HG03354 (cell line): ENCODE measurements around the gene CDC25C.
"Not testable (repeated sequence)": the region's sequence is repeated elsewhere in the genome, so short reads cannot be mapped to it uniquely, and the experiment has no call there.

Experiments
- ATAC-seq: cut with Tn5 transposase; IDR thresholded peaks from one replicate; pipeline ENCODE4 v1.9.1; 2021; ENCODE audit warnings: mild to moderate bottlenecking; ENCODE audit not compliant: unreplicated experiment, poor library complexity, severe bottlenecking

Gene CDC25C

DNA sequence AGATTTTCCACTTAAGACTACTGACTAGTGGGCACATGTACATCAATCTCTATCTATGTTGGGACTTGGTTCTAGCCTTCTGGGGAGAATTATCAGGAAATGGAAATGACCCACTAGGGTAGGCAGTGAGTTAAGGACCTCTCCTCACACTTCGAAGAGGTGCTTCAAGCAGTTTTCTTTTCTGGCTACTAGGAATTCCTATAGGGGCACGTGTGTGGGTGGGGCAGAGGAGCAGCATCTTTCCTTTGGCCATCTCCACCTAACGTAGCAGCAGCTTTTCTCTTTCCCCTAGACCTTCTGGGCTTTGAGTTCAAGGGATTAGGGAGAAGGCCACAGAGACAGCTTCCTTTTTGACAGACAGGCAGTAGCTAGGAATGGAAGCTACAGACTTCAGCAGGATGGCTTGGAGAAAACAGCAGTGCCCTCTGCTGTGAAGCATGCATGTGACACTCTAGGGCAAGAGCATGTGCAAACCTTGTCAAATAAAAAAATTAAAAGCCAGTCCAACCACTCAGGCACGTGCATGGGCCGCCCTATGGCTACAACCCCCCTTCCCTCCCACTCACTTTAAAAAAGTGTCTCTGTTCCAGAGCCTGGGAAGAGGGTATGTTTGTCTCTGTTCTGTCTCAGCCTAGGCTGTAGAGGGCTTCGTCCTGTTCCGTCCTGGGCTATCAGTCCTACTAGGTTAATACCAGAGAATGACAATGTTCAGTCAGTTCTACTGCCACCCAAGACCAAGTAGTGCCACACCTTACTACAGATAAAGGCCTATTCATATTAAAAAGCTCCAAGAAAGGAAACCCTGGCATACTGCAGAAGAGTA, 48.5 kb downstream of the CDC25C start:
- no peak for ATAC-seq

DNA sequence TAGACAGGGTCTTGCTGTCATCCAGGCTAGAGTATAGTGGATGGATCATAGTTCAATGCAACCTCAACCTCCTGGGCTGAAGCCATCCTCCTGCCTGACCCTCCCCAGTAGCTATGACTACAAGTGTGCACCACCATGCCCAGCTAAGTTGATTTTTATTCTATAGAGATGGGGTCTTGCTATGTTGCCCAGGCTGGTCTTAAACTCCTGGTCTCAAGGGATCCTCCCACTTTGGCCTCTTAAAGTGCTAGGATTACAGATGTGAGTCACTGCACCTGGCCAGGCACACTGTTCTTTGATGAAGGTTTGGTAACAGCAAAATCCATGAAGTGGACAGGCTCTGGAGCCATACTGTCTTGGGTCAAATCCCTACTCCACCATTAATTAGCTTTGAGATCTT, 50.7 kb downstream of the CDC25C start:
- ATAC-seq: no peak

DNA sequence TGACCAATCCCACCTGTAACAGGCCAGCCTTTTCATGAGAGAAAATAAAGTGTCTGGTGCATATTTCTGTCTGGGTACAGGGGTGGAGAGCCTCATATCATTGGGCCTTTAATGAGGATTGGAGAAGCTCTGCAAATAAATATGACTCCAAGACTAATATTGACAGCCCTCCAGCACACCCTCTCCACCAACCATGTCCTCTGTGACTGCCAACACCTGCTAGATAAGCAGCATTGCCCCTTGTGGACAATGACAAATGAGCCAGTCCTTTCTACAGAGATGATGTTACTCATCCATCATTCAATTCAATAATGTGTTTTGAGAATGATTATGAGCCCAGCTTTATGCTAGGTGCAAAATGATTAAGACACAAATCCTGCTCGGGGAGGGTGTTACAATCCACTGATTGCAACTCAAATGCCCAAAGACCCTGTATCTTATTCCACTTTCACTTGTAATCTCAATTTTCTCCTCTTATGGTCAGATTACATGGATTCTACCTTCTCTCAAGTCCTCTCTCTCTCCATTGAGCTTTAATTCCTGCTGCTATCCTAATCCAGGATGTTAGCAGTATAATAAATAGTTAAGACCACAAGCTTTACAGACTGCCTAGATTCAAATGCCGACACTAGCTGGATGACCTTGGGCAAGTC, 55.1 kb downstream of the CDC25C start:
- ATAC-seq: no peak

DNA sequence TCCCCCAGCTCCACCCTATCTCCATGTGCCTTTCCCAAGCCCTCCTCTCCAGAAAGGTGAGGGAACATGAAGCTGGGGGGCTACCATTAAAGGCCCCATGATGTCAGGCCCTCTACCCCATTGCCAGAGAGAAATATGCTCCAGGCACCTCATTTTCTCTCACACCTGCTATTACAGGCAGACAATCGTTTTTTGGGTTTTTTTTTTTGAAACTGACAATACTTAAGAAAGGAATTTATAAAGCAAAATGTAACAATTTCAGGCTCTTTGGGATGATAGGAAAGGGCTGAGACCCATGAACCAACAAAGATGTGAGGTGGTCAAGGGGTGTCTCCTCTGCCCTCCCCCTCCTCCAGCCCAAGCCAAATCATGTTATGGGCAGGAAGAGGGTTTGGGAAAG, 55.7 kb downstream of the CDC25C start:
- ATAC-seq: no peak

DNA sequence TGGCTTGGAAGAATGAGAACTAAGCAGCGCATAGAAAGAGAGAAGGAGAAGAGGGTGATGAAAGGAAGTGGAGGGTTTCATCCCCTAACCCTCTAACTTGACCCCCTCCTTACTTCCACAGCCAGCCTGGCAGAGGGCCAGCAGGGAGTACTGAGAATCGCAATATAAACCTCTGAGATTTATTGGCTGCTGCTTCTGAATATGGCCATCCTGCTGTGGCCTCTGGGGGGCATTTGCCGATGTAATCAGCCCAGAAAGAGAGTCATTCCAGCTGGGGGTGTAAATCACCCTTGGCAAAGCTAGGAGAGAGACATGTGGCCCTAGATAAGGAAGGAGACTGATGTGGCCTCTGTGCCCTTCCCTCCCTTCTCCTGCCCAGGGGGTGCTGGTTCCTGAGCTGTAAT, 56.2 kb downstream of the CDC25C start:
- ATAC-seq: no peak

DNA sequence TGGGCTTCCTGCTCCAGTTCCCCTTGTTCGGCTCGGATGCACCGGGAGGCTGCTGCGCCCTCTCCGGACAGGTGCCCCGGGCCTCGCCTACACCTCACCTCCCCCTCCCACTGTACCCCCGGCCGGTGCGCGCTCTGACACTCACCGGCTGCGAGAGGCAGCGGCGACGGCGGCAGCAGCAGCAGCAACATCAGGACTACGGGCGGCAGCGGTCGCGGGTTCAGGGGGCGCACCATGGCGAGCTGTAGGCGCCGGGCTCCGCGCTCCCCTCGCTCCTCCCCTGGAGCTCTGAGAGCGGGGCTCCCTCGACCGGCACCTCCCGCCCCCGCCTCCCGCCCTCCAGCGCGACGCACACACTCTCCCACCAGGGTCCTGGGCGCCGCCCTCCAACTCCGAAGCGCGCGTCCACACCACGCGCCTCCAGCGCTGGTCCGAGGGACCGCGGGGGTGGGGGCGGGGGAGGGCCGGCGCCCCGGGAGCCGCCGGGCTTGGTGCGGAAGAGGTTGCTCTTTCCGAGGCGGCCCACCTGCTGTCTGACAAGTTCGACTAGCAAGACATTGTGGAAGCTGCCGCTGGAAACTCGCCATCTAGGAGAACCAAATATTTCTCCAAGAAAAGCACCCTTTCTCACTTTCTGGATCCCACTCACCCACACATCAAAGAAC, 57.3 kb downstream of the CDC25C start, which contains the start of gene GFRA3:
Gene GFRA3, minus strand, starts transcription at position 433 of the 665 bp plus-strand sequence. Its CDS starts 197 bp downstream, at position 236.
- ATAC-seq: no peak

DNA sequence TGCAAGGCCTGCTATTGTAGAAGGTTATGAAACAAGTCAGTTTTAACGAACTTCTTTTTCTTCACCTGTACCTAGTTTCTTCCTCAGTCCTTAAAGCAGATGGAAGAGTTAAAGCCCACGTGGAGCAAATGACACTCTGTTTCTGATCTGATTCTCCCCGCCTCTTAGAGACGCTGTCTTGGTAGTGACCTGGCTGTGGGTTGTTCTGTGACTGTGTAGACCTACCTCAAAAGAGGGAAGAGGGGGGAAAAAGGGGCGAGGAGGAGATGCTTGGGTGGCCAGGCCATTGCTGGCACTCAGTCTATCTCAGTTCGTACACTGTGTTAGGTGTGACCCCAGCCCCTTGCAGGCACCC, 57.8 kb downstream of the CDC25C start:
- ATAC-seq: no peak

DNA sequence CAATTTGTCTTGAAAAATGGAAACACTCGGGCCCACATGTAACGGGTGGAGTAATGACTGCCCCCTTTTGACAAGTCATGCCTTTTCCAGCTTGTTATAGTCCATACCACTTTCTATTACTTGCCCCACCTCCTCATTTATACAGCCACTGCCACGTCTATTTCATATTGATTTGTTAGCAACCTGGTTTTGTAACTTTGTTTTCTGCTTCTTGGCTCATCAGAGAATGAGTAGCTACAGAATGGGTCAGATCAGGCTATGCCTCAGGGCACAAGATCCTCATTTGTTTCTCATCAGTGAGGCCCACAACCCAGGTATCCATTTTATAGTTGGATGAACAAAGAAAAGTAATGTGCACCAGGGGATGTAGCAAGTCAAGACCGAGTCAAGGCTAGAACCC, 58.9 kb downstream of the CDC25C start:
- no peak for ATAC-seq

DNA sequence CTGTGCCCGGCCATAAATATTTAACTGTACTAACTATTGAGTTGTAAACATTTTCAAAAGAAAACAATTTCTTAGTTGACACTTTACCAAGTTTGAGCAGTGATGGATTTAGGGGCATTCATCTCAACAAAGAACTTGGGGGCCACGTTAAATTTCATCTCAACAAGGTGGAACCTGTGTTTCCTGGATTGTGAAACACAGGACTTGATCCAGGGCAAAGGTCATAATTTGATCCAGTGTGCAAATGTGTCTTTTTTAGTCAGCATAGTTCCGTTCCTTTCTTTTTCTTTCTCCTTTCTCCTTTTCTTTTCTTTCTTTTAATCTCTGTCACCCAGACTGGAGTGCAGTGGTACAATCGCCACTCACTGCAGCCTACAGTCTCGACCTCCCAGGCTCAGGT, 60.3 kb downstream of the CDC25C start:
- ATAC-seq: no peak

DNA sequence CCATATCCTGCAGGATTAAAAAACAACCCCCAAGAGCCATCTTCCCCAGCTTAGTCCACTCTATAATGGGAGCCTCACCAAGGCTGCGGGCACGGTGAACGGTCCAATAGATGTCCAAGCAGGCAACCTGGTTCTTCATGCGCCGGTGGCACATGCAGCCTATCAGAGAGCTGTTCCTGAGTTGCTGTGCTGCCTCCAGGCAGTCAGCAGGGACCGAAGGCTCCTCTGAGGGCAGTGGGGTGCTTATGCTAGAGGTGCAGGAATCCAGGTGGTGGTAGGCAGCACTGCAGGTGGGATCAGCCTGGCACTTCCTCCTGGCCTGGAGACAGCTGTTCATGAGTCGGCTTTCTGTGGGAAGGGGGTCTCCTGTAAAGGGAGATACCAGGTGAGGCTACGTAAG, 67.4 kb downstream of the CDC25C start:
- no peak for ATAC-seq

DNA sequence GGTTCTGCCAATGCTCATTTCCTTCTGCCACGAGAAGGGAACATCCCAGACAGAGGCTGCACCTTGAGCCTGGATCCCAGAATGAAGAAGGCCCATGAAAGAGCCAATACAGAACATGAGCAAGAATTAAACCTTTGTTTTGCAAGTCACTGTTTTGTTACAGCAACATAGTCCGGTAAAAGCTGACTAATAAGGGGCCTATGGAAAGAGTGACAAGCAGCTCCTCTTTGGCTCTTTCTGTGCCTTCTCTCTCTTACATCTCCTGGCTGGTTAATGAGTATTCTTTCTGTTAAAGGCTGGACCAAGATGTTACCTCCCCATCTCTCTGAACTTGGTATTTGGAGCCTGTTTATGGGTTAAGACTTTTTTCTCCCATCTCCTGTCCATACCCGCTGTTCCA, 68.0 kb downstream of the CDC25C start:
- ATAC-seq: no peak

DNA sequence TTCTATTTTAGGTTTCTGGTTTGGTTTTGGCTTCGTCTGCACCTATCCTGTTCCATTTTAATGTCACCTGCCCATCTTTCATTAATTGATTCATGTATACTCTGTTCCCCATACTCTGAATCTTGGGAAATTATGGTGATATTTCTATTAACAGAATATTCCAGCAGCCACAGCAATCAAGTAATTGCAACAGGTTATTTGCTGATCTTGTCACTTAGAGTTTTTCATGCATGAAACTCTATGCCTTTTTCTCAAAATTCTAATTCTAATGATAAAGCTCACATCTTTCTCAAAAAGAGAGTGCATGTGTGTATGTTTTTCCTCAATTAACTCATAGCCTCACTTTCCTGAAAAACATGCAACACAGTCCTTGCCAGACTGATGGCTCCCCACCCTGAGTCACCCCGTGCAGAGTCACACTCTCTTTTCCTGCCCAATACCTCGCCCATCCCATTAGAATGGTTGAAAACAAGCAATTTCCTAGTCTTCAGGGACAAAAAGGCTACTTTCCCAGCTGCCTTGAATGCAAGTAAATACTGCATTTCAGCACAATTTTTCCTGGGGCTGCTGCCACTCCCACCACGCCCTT, 72.8 kb downstream of the CDC25C start:
- ATAC-seq: no peak

DNA sequence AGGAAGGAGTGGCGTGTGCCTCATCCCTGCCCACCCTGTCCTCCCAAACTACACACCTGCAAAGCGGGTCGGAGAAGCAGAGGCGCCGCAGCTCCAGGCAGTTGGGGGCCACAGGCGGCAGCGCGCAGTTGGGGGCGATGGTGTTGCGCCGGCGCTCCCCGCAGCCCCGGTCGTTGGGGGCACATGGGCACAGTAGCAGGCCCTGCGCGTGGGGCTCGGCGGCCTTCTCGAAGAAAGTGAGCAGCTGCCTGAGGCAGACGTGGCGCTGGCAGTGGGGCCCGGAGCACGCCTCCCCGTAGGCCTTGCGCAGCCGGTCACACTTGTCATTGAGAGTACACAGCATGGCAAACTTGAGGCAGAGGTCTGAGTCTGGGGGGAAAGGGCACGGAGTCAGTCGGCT, 74.0 kb downstream of the CDC25C start:
- no peak for ATAC-seq

DNA sequence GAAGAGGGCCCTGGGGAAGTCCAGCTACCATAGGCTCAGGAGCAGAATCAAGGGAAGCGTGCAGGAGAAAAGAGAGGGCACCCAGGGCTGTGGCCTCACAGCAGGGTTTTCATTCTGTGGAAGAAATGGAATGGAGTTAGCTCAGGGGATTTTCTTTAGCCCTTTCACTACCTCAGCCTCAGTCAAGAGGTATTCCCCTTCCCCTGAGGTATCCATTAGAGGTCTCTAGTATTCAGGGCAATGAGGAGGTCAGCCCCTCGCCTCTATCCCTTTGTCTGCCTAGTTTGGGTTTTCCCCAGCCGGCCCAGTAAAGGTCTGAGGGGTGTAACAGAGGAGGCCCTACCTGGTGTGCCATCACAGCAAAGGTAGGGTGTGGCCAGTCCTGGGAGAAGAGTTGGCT, 78.7 kb downstream of the CDC25C start:
- ATAC-seq: no peak

DNA sequence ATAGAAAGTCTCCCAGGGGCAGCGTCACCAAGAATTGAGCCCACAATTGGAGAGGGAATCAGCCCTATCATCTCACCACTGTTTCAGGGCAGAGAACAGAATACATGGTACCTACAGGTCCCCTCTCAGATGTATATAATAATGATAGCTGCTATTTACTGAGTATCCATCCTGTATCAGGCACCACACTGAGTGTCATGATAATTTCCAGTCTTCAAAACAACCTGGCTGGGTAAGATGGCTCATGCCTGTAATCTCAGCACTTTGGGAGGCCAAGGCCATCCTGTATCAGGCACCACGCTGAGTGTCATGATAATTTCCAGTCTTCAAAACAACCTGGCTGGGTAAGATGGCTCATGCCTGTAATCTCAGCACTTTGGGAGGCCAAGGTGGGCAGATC, 83.8 kb downstream of the CDC25C start:
- ATAC-seq: not testable (repeated sequence)

DNA sequence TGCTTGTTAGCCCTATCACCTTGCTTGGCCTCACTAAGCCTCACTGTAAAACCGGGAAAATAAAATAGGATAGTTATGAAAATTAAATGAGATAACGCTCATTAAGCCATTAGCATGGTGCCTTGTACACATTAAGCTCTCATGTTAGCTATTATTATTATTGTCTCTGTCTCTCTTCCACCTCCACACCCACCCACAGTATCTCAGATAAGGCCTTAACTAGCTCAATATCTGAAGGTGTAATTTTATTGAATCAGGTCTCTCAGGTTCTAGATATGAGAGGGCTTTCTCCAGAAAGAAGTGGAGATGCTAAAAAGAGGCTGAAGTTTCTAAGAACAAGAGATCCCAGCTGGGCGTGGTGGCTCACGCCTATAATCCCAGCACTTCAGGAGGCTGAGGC, 84.8 kb downstream of the CDC25C start:
- no peak for ATAC-seq

DNA sequence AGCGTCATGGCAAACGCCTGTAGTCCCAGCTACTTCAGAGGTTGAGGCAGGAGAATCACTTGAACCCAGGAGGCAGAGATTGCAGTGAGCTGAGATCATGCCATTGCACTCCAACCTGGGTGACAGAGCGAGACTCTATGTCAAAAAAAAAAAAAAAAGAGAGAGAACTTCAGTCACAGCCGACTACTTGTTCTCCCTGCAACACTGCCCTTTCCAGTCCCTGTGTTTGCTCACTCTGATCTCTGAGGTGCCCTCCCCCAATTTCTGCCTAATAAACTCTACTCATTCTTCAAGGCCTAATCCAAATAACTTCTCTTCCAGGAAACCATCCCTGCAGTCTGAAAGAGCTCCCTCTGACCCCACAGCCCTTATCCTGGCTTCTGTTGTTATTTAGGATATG, 85.3 kb downstream of the CDC25C start:
- no peak for ATAC-seq

DNA sequence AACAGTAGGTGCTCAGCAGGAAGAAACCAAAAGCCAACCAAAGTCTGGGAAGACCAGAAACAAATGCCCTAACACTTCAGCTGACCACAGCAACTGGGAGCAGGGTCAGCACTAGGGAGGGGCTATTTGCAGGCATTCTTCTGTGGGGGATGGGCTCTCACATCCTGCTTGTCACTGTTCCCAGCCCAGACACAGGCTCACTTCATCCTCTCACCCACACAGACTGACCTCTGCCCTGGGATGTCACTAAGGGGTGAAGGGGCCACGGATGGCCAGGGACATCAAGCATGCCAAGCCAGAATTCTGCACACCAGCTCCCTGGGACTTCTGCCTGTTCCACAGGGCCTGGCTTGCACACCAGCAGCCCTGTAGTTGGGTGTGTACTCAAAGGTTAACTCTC, 85.9 kb downstream of the CDC25C start:
- no peak for ATAC-seq

DNA sequence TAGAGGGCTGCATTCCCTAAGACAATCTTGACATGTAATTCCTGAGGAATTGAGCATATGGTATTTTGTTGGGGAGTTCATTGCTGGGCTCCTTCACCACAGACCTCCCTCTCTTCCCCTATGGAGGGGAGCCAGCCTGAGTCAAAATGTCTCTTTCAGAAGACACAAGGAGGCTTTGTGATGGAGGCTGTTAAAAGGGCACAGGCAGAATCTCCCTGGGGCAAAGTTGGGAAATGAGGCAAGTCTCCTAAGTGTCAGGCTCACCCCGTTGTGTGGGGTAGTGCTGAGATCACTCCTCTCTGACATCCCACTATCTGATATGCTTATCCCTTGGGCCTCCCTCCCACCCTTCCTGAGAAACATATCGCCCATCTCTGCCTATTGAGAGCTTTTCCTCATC, 87.8 kb downstream of the CDC25C start:
- ATAC-seq: no peak

DNA sequence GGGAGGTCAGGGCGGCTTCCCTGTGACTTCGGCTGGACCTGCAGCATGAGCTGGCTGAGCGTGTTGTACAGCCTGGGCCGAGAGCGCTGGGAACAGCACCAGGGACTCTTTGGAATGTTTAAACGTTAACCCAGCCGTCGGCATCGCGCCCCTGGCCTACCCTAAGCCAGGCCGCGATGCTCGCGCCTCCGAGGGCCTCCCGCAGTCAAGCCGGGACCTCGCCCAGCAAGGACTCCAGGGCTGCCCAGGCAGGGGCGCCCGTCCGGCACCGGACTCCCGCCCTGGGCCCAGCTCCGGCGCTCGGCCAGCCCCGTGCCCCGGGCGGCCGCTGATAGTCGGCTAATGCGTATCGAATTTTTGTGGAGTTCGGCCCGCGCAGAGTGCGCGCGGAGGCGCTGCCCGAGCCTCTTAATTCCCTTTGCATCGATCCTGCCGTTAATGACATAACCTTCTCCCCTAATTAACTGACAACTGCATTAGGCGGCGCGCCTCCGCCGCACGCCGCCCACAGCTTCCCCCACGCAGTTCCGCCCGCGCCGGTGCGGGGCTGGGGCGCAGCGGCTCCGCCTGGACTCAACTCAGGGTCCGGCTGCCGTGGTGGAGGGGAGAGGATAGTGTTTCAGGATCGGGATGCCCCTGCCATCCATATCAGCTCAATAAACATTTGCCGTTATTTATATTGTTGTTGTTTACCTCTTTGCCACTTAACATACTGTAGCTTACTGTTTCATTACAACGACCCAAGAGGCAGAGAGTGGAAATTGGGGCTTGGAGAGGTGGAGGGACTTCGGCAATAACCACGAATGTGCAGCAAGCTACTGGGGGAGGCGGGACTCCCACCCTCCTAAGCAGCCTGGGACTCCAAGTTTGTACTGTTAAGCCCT, 89.7 kb downstream of the CDC25C start:
- no peak for ATAC-seq
